ENCODE data around the gene S1PR2.
"Not testable (repeated sequence)": the region's sequence is repeated elsewhere in the genome, so short reads cannot be mapped to it uniquely, and the experiment has no call there.

S1PR2 gene

DNA sequence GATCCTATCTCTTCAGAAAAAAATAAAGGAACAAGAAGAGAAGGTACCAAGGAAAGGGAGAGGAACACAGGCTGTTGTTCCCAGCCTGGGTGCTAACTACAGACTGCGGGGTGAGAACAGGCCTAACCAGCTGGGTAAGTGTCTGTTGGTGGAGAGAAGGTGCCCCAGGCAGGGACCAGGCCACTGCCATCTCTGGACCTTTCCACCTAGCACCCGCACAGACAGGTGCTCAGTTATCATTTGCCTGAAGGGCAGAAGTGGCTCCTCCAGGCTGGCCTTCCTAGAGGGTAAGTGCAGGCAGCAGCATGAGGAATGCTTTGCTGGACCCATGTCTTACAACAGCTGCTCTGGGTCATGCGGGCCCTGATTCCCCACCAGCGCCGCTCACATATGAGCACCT is 46.5 kb downstream of the S1PR2 start:
- no peak for DNase-seq

- no peak for DNase-seq
These were observed 47.2 kb downstream of the S1PR2 start for GRCh38 chr19:10183926-10184325.

DNA sequence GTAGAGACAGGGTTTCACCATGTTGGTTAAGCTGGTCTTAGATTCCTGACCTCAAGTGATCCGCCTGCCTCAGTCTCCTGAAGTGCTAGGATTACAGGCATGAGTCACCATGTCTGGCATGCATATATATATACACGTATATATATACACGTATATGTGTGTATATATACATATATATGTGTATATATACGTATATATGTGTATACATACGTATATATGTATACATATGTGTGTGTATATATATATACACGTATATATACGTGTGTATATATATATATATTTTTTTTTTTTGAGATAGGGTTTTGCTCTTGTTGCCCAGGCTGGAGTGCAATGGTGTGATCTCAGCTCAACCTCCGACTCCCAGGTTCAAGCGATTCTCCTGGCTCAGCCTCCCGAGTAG is 48.3 kb downstream of the S1PR2 start:
- DNase-seq: no peak

DNA sequence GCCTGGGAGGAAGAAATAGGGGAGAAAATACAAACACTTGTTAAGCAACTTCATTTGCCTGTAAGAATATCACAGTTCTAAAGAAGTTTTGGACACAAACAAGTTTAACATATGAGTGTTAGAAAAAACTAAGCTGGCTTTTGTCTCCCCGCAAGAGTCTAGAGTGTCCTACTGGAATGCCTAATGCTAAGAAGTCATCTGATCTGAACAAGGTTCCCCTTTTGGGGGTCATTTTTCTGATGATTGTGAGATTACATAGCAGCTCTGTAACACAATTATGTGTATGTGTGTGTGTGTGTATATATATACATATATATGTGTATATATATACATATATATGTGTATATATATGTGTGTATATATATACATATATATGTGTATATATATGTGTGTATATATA is 49.1 kb downstream of the S1PR2 start:
- DNase-seq: no peak

- no peak for DNase-seq
These were observed 50.7 kb downstream of the S1PR2 start for GRCh38 chr19:10180459-10180858.

DNA sequence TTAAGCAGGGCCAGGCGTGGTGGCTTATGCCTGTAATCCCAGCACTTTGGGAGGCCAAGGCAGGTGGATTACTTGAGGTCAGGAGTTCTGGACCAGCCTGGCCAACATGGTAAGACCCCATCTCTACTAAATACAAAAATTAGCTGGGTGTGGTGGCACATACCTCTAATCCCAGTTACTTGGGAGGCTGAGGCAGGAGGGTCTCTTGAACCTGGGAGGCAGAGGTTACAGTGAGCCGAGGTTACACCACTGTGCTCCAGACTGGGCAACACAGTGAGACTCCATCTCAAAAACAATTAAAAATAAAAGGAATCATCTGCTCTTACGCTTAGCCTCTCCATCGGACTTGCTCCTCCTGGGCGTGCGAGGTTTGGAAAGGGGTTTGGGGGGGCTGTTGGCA is 51.1 kb downstream of the S1PR2 start:
- not testable (repeated sequence) for DNase-seq

- DNase-seq: no peak
These were observed 57.6 kb downstream of the S1PR2 start for GRCh38 chr19:10173527-10173926.

Measured in CD4-positive, alpha-beta T cell treated with Interleukin-21 for 1 hour (primary cell).